IMR-90 (cell line): Measurements from ENCODE around the gene UBE2L3. TPM values are rescaled to one million over a fixed set of nuclear protein-coding genes. Genes with fewer than 3 reads are reported as not detected.

Source experiments
- ATAC-seq: fragments of 200-7000 bp; cut with Tn5 transposase; 2 replicates; pipeline ENCODE4 v1.9.1; 2020; ENCODE audit warnings: low read depth, mild to moderate bottlenecking, moderate library complexity
- BruUV-seq: library from RNA; stranded (reverse); fragments of 400-500 nt; replicated peaks from 2 replicates; lab custom pipeline; 2021; lab: Mats Ljungman, UMichigan
- CTCF ChIA-PET: fragments of 300-600 bp; formaldehyde crosslinking; extraction: SDS; loops from one replicate; lab custom pipeline; 2021; ENCODE audit warnings: antibody characterized with exemption; lab: Yijun Ruan, JAX
- POLR2A ChIA-PET: fragments of 300-600 bp; sonication (Branson Sonifier 250); formaldehyde crosslinking; loops from one replicate; lab custom pipeline; 2022; ENCODE audit warnings: antibody characterized with exemption; ENCODE audit not compliant: unreplicated experiment; lab: Charles Lee
- DNase-seq: peaks from one replicate; pipeline ENCODE4 v3.0.0; 2013
- H2AFZ ChIP-seq: replicated peaks from 2 replicates; pipeline ENCODE3; 2013; ENCODE audit warnings: low read length, mild to moderate bottlenecking; ENCODE audit not compliant: poor library complexity
- H2AK5ac ChIP-seq: 2 replicates; pipeline ENCODE4 v1.6.1; 2013; ENCODE audit warnings: low read depth, low read length, inconsistent platforms
- H2AK9ac ChIP-seq: replicated peaks from 2 replicates; pipeline ENCODE3; 2013; ENCODE audit warnings: mild to moderate bottlenecking, low read depth, low read length, moderate library complexity; ENCODE audit not compliant: poor library complexity
- H2BK120ac ChIP-seq: 2 replicates; pipeline ENCODE4 v1.6.1; 2013; ENCODE audit warnings: low read depth, low read length, inconsistent platforms
- H2BK15ac ChIP-seq: 3 replicates; pipeline ENCODE4 v1.6.1; 2013; ENCODE audit warnings: low read depth, low read length, inconsistent platforms
- H2BK20ac ChIP-seq: 2 replicates; pipeline ENCODE4 v1.6.1; 2013; ENCODE audit warnings: low read depth, mild to moderate bottlenecking, inconsistent platforms, low read length, moderate library complexity
- H2BK5ac ChIP-seq: 2 replicates; pipeline ENCODE4 v1.6.1; 2013; ENCODE audit warnings: mild to moderate bottlenecking, low read depth, low read length, inconsistent platforms; ENCODE audit not compliant: poor library complexity, severe bottlenecking
- H3K14ac ChIP-seq: replicated peaks from 2 replicates; pipeline ENCODE4 v1.6.1; 2013; ENCODE audit warnings: low read depth, low read length, inconsistent platforms
- H3K18ac ChIP-seq: 2 replicates; pipeline ENCODE4 v1.6.1; 2013; ENCODE audit warnings: low read depth, low read length, control low read depth
- H3K23ac ChIP-seq: 2 replicates; pipeline ENCODE4 v1.6.1; 2013; ENCODE audit warnings: low read depth, low read length, inconsistent platforms
- H3K27ac ChIP-seq: 2 replicates; pipeline ENCODE4 v1.5.1; 2013; ENCODE audit warnings: mild to moderate bottlenecking, control low read depth, low read length; ENCODE audit not compliant: insufficient read depth
- H3K27me3 ChIP-seq: 2 replicates; pipeline ENCODE4 v1.6.1; 2013; ENCODE audit warnings: low read length; ENCODE audit not compliant: control insufficient read depth, insufficient read depth
- H3K36me3 ChIP-seq: 2 replicates; pipeline ENCODE4 v1.6.1; 2013; ENCODE audit warnings: low read length, mixed read lengths; ENCODE audit not compliant: control insufficient read depth, insufficient read depth
- H3K4ac ChIP-seq: 2 replicates; pipeline ENCODE4 v1.6.1; 2013; ENCODE audit warnings: low read depth, low read length, inconsistent platforms
- H3K4me1 ChIP-seq: 2 replicates; pipeline ENCODE4 v1.6.1; 2013; ENCODE audit warnings: low read length, mixed read lengths; ENCODE audit not compliant: control insufficient read depth, insufficient read depth
- H3K4me2 ChIP-seq: 2 replicates; pipeline ENCODE4 v1.6.1; 2013; ENCODE audit warnings: low read depth, mild to moderate bottlenecking, control low read depth, low read length, moderate library complexity
- H3K4me3 ChIP-seq: 2 replicates; pipeline ENCODE4 v1.5.1; 2013; ENCODE audit warnings: low read depth, mild to moderate bottlenecking, control low read depth, low read length, moderate library complexity; ENCODE audit not compliant: insufficient read depth
- H3K56ac ChIP-seq: 2 replicates; pipeline ENCODE4 v1.6.1; 2013; ENCODE audit warnings: low read length, inconsistent platforms; ENCODE audit not compliant: insufficient read depth; ENCODE audit errors: extremely low read depth
- H3K79me1 ChIP-seq, 2 experiments: 2 replicates each; pipeline ENCODE4 v1.6.1; 2013; ENCODE audit warnings: low read length in 2 of 2, inconsistent platforms in 1 of 2, low read depth in 1 of 2
- H3K9ac ChIP-seq: 2 replicates; pipeline ENCODE4 v1.6.1; 2013; ENCODE audit warnings: low read depth, low read length, control low read depth
- H3K9me1 ChIP-seq: 2 replicates; pipeline ENCODE4 v1.6.1; 2013; ENCODE audit warnings: low read length, inconsistent platforms; ENCODE audit not compliant: insufficient read depth
- H3K9me3 ChIP-seq: 2 replicates; pipeline ENCODE4 v1.6.1; 2013; ENCODE audit warnings: low read length; ENCODE audit not compliant: control insufficient read depth, insufficient read depth
- H4K20me1 ChIP-seq: 2 replicates; pipeline ENCODE4 v1.6.1; 2013; ENCODE audit warnings: low read length, inconsistent platforms; ENCODE audit not compliant: insufficient read depth
- H4K5ac ChIP-seq: 2 replicates; pipeline ENCODE4 v1.6.1; 2013; ENCODE audit warnings: mild to moderate bottlenecking, low read depth, low read length, control low read depth
- H4K8ac ChIP-seq, 2 experiments: 2 replicates each; pipeline ENCODE4 v1.6.1; 2013; ENCODE audit warnings: low read depth in 2 of 2, low read length in 2 of 2, control low read depth in 1 of 2, inconsistent platforms in 1 of 2
- H4K91ac ChIP-seq: 2 replicates; pipeline ENCODE4 v1.6.1; 2013; ENCODE audit warnings: low read depth, low read length, inconsistent platforms; ENCODE audit not compliant: insufficient read depth
- BHLHE40 ChIP-seq: fragments of 150-350 bp; IDR thresholded peaks from 2 replicates; pipeline ENCODE4 v1.6.1; 2016; ENCODE audit warnings: mild to moderate bottlenecking, low read depth, low read length
- CEBPB ChIP-seq: IDR thresholded peaks from 2 replicates; pipeline ENCODE4 v1.6.1; 2012; ENCODE audit warnings: low read depth, low read length, improper control_type of control experiment
- CHD1 ChIP-seq: IDR thresholded peaks from 2 replicates; pipeline ENCODE4 v1.6.1; 2012; ENCODE audit warnings: low read depth, low read length, improper control_type of control experiment
- MXI1 ChIP-seq: IDR thresholded peaks from 2 replicates; pipeline ENCODE4 v1.6.1; 2012; ENCODE audit warnings: low read depth, mild to moderate bottlenecking, low read length, moderate library complexity, borderline replicate concordance
- RCOR1 ChIP-seq: IDR thresholded peaks from 2 replicates; pipeline ENCODE4 v1.6.1; 2012; ENCODE audit warnings: mild to moderate bottlenecking, low read length, improper control_type of control experiment; ENCODE audit not compliant: insufficient replicate concordance
- RFX5 ChIP-seq: IDR thresholded peaks from 2 replicates; pipeline ENCODE4 v1.8.0; 2012; ENCODE audit warnings: low read depth, mild to moderate bottlenecking, low read length, moderate library complexity
- WGBS, 2 experiments: methylation state at CpG; one replicate each; pipeline versions ENCODE4 v1.1.5 to v1.1.7; 2013; ENCODE audit warnings: missing lambda C conversion rate in 2 of 2; ENCODE audit not compliant: insufficient read length in 1 of 2; ENCODE audit errors: extremely low coverage in 2 of 2; 5-methylcytosine and 5-hydroxymethylcytosine counted together
- dilution Hi-C: fragments of 300-500 bp; cut with HindIII; formaldehyde crosslinking; loops from one replicate; pipeline ENCODE4 v1.14.3; 2018; ENCODE audit warnings: low sequenced_read_pairs; ENCODE audit not compliant: unreplicated experiment
- in situ Hi-C: fragments of 300-500 bp; cut with MboI; formaldehyde crosslinking; loops from 3 replicates; pipeline ENCODE4 v1.14.3; 2019; ENCODE audit warnings: low sequenced_read_pairs, inconsistent platforms, mixed read lengths
- intact Hi-C: fragments of 100-400 bp; cut with micrococcal nuclease; formaldehyde crosslinking; loops from 2 replicates; pipeline ENCODE4 v1.10.0; 2022
- polyA plus RNA-seq, 3 experiments: library from polyadenylated mRNA; depleted of rRNA; stranded (reverse); fragments of >200 nt; gene quantifications; 2 replicates each; pipeline ENCODE4 v1.2.3, GENCODE V29; 2012; ENCODE audit warnings: low replicate concordance in 1 of 3
- total RNA-seq: library from RNA; depleted of rRNA; stranded (reverse); fragments of >200 nt; gene quantifications from 2 replicates; pipeline ENCODE4 v1.2.3, GENCODE V29; 2012
- TF ChIP-seq, protein P1 (sequence below): fragments of 150-350 bp; IDR thresholded peaks from 2 replicates; pipeline ENCODE4 v1.6.1; 2017; ENCODE audit warnings: mild to moderate bottlenecking, antibody characterized with exemption, low read length, low read depth

The UBE2L3 gene
- total and polyA plus RNA-seq, 2 of the 4 experiments (the other 2 are of a cell fraction) = 29.0 to 72.9 TPM

DNA sequence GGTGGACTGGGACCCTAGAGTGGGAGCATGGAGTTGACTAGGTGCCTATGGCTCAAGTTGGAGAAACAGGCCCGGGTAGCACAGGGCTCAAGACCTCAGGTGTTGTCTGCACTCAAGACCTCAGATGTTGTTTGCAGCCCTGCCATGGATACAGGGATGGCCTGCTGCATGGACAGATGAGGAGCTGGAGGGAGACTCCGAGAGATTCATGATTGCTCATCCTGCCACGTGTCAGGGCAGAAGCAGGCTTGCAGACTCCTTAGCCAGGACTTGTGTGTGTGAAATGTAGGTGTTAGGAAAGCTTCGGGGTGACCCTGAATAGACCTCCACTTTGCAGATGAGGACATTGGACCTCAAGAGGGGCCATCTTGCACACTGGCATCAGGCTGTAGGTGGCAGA lies 66.0 kb downstream of the UBE2L3 start:
- Histone ChIP-seq H3K4ac (no peak overlapping the region), H3K79me1 (peaks cover 3 to 12% of the 10 kb centered on the region in 2 experiments; a peak in 2 of 4 replicates), H3K9me1 (no peaks in the 10 kb centered on the region), H3K4me1 (peaks cover 4% of the 10 kb centered on the region), H2BK5ac (no peak overlapping the region), H3K9ac (no peak overlapping the region), H2AFZ (no peak overlapping the region), H3K23ac (no peak overlapping the region), H4K8ac (no peak overlapping the region), H3K4me3 (no peak overlapping the region), H3K18ac (no peak overlapping the region), H4K20me1 (no peaks in the 10 kb centered on the region; the same call in 1 of the 2 replicates), H3K14ac (no peak overlapping the region), H4K91ac (no peak overlapping the region), H3K4me2 (no peak overlapping the region), H2BK120ac (no peak overlapping the region), H2BK20ac (no peak overlapping the region), H3K9me3 (no peaks in the 10 kb centered on the region), H3K56ac (no peak overlapping the region), H2AK9ac (no peak overlapping the region), H2BK15ac (no peak overlapping the region), H3K27ac (no peak overlapping the region), H3K27me3 (no peaks in the 10 kb centered on the region), H4K5ac (no peak overlapping the region), H2AK5ac (no peak overlapping the region), H3K36me3 (no peaks in the 10 kb centered on the region; the same call in 1 of the 2 replicates)
- intact Hi-C loops = no loop called here
- dilution Hi-C loops = no loop called here
- in situ Hi-C loops = no loop called here
- TF ChIP-seq BHLHE40 (no peak), CEBPB (no peak), CHD1 (no peak), RFX5 (no peak), MXI1 (no peak), RCOR1 (no peak)
- TF ChIP-seq, protein P1, sequence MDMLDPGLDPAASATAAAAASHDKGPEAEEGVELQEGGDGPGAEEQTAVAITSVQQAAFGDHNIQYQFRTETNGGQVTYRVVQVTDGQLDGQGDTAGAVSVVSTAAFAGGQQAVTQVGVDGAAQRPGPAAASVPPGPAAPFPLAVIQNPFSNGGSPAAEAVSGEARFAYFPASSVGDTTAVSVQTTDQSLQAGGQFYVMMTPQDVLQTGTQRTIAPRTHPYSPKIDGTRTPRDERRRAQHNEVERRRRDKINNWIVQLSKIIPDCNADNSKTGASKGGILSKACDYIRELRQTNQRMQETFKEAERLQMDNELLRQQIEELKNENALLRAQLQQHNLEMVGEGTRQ = no peak
- DNase-seq (no peak), ATAC-seq (no peak)
- POLR2A ChIA-PET = no interaction called here
- no TSS peak for BruUV-seq
- CTCF ChIA-PET = interaction anchor here (1.7 kb wide), 1 partner anchor 10 kb away, joined by 3 read pairs; no protein-coding TSS in a partner anchor
- WGBS, 2 experiments = 87% methylated on average over 2 of the region's 4 CpGs; no CpG with 5 or more reads in 1 of the 2 experiments
